IMR-90 (cell line): ENCODE data around the gene GUCY2C.

Experiments used
- CEBPB ChIP-seq: IDR thresholded peaks from 2 replicates; pipeline ENCODE4 v1.6.1; 2012; ENCODE audit warnings: low read depth, low read length, improper control_type of control experiment
- CHD1 ChIP-seq: IDR thresholded peaks from 2 replicates; pipeline ENCODE4 v1.6.1; 2012; ENCODE audit warnings: low read depth, low read length, improper control_type of control experiment
- FOS ChIP-seq: fragments of 150-350 bp; IDR thresholded peaks from 2 replicates; pipeline ENCODE4 v1.6.1; 2016; ENCODE audit warnings: low read depth, low read length
- MAZ ChIP-seq: IDR thresholded peaks from 2 replicates; pipeline ENCODE4 v1.6.1; 2012; ENCODE audit warnings: low read depth, mild to moderate bottlenecking, low read length, improper control_type of control experiment, moderate library complexity, borderline replicate concordance
- MXI1 ChIP-seq: IDR thresholded peaks from 2 replicates; pipeline ENCODE4 v1.6.1; 2012; ENCODE audit warnings: low read depth, mild to moderate bottlenecking, low read length, moderate library complexity, borderline replicate concordance
- POLR2A ChIP-seq: IDR thresholded peaks from 2 replicates; pipeline ENCODE4 v1.6.1; 2012; ENCODE audit warnings: mild to moderate bottlenecking, low read depth, low read length
- RAD21 ChIP-seq: IDR thresholded peaks from 2 replicates; pipeline ENCODE4 v1.6.1; 2012; ENCODE audit warnings: low read length, improper control_type of control experiment
- RCOR1 ChIP-seq: IDR thresholded peaks from 2 replicates; pipeline ENCODE4 v1.6.1; 2012; ENCODE audit warnings: mild to moderate bottlenecking, low read length, improper control_type of control experiment; ENCODE audit not compliant: insufficient replicate concordance
- RFX5 ChIP-seq: IDR thresholded peaks from 2 replicates; pipeline ENCODE4 v1.8.0; 2012; ENCODE audit warnings: low read depth, mild to moderate bottlenecking, low read length, moderate library complexity
- SMC3 ChIP-seq: fragments of 150-350 bp; IDR thresholded peaks from 2 replicates; pipeline ENCODE4 v1.6.1; 2016; ENCODE audit warnings: low read depth, mild to moderate bottlenecking, antibody characterized with exemption, low read length, moderate library complexity
- TF ChIP-seq, protein P1 (sequence below): conservative IDR thresholded peaks from 2 replicates; pipeline ENCODE4 v1.5.1; 2012; ENCODE audit warnings: mild to moderate bottlenecking, low read depth, low read length, improper control_type of control experiment
- TF ChIP-seq, protein P2 (sequence below): fragments of 150-350 bp; IDR thresholded peaks from 2 replicates; pipeline ENCODE4 v1.6.1; 2016; ENCODE audit warnings: low read depth, mild to moderate bottlenecking, low read length, moderate library complexity, borderline replicate concordance

DNA sequence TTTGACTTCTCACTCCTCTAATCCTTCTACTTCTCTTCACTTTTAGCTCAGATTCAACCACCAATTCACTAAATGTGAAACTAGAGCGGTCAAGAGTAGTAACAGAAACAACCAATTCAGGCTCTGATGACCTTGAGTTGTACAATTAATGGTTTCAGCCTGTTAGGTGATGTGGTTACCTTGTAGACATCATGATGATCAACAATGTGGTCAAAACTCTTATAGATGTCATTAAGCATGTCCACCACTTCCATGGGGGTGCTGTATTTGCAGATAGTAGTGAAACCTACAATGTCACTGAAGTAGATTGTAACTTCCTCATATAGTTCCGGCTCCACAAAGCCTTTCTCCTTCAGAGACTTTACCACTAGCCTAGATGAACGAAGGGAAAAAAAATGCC, 74.6 kb downstream of the GUCY2C start:
- TF ChIP-seq, protein P1, sequence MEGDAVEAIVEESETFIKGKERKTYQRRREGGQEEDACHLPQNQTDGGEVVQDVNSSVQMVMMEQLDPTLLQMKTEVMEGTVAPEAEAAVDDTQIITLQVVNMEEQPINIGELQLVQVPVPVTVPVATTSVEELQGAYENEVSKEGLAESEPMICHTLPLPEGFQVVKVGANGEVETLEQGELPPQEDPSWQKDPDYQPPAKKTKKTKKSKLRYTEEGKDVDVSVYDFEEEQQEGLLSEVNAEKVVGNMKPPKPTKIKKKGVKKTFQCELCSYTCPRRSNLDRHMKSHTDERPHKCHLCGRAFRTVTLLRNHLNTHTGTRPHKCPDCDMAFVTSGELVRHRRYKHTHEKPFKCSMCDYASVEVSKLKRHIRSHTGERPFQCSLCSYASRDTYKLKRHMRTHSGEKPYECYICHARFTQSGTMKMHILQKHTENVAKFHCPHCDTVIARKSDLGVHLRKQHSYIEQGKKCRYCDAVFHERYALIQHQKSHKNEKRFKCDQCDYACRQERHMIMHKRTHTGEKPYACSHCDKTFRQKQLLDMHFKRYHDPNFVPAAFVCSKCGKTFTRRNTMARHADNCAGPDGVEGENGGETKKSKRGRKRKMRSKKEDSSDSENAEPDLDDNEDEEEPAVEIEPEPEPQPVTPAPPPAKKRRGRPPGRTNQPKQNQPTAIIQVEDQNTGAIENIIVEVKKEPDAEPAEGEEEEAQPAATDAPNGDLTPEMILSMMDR = no peak
- no peak for TF ChIP-seq RFX5
- no peak for TF ChIP-seq SMC3
- no peak for TF ChIP-seq FOS
- no peak for TF ChIP-seq RCOR1
- TF ChIP-seq, protein P2, sequence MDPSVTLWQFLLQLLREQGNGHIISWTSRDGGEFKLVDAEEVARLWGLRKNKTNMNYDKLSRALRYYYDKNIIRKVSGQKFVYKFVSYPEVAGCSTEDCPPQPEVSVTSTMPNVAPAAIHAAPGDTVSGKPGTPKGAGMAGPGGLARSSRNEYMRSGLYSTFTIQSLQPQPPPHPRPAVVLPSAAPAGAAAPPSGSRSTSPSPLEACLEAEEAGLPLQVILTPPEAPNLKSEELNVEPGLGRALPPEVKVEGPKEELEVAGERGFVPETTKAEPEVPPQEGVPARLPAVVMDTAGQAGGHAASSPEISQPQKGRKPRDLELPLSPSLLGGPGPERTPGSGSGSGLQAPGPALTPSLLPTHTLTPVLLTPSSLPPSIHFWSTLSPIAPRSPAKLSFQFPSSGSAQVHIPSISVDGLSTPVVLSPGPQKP = no peak
- no peak for TF ChIP-seq CEBPB
- TF ChIP-seq POLR2A = no peak
- TF ChIP-seq CHD1 = no peak
- TF ChIP-seq RAD21 = no peak
- no peak for TF ChIP-seq MXI1
- no peak for TF ChIP-seq MAZ
